ENCODE data around the gene DCTPP1. TPM values are rescaled to one million over a fixed set of nuclear protein-coding genes. Genes with fewer than 3 reads are reported as not detected.

Gene DCTPP1
- total and polyA plus RNA-seq, 9 of the 15 experiments (the other 6 are each of a cell fraction or from before 2014, with no cell fraction given) = 45.0 to 132 (median 80.6) TPM

GRCh38 chr16:30444231-30445148, 14.7 kb upstream of the DCTPP1 start (continued):
- TF ChIP-seq, protein P1, sequence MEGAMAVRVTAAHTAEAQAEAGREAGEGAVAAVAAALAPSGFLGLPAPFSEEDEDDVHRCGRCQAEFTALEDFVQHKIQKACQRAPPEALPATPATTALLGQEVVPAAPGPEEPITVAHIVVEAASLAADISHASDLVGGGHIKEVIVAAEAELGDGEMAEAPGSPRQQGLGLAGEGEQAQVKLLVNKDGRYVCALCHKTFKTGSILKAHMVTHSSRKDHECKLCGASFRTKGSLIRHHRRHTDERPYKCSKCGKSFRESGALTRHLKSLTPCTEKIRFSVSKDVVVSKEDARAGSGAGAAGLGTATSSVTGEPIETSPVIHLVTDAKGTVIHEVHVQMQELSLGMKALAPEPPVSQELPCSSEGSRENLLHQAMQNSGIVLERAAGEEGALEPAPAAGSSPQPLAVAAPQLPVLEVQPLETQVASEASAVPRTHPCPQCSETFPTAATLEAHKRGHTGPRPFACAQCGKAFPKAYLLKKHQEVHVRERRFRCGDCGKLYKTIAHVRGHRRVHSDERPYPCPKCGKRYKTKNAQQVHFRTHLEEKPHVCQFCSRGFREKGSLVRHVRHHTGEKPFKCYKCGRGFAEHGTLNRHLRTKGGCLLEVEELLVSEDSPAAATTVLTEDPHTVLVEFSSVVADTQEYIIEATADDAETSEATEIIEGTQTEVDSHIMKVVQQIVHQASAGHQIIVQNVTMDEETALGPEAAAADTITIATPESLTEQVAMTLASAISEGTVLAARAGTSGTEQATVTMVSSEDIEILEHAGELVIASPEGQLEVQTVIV (CRISPR knock-in tag; IDR thresholded peaks at IDR 0.05; ENCODE audit: borderline replicate concordance) = no peak
- TF ChIP-seq ZNF232 (CRISPR knock-in tag; IDR thresholded peaks at IDR 0.05) (no peak), ZNF695 (CRISPR knock-in tag; IDR thresholded peaks at IDR 0.05) (no peak), POLR2A (conservative IDR thresholded peaks at IDR 0.05) (no peak), FOXJ3 (CRISPR knock-in tag; IDR thresholded peaks at IDR 0.05) (no peak), ZNF174 (CRISPR knock-in tag; IDR thresholded peaks at IDR 0.05) (no peak), IRF9 (tag; IDR thresholded peaks at IDR 0.05) (no peak), MTA3 (IDR thresholded peaks at IDR 0.05; ENCODE audit: borderline replicate concordance) (peak; percentile 75), ZNF133 (CRISPR knock-in tag; IDR thresholded peaks at IDR 0.05) (no peak), ZNF668 (CRISPR knock-in tag; IDR thresholded peaks at IDR 0.05) (no peak), ZBTB8A (IDR thresholded peaks at IDR 0.05; ENCODE audit: partially characterized antibody) (no peak)
- TF ChIP-seq, protein P2, sequence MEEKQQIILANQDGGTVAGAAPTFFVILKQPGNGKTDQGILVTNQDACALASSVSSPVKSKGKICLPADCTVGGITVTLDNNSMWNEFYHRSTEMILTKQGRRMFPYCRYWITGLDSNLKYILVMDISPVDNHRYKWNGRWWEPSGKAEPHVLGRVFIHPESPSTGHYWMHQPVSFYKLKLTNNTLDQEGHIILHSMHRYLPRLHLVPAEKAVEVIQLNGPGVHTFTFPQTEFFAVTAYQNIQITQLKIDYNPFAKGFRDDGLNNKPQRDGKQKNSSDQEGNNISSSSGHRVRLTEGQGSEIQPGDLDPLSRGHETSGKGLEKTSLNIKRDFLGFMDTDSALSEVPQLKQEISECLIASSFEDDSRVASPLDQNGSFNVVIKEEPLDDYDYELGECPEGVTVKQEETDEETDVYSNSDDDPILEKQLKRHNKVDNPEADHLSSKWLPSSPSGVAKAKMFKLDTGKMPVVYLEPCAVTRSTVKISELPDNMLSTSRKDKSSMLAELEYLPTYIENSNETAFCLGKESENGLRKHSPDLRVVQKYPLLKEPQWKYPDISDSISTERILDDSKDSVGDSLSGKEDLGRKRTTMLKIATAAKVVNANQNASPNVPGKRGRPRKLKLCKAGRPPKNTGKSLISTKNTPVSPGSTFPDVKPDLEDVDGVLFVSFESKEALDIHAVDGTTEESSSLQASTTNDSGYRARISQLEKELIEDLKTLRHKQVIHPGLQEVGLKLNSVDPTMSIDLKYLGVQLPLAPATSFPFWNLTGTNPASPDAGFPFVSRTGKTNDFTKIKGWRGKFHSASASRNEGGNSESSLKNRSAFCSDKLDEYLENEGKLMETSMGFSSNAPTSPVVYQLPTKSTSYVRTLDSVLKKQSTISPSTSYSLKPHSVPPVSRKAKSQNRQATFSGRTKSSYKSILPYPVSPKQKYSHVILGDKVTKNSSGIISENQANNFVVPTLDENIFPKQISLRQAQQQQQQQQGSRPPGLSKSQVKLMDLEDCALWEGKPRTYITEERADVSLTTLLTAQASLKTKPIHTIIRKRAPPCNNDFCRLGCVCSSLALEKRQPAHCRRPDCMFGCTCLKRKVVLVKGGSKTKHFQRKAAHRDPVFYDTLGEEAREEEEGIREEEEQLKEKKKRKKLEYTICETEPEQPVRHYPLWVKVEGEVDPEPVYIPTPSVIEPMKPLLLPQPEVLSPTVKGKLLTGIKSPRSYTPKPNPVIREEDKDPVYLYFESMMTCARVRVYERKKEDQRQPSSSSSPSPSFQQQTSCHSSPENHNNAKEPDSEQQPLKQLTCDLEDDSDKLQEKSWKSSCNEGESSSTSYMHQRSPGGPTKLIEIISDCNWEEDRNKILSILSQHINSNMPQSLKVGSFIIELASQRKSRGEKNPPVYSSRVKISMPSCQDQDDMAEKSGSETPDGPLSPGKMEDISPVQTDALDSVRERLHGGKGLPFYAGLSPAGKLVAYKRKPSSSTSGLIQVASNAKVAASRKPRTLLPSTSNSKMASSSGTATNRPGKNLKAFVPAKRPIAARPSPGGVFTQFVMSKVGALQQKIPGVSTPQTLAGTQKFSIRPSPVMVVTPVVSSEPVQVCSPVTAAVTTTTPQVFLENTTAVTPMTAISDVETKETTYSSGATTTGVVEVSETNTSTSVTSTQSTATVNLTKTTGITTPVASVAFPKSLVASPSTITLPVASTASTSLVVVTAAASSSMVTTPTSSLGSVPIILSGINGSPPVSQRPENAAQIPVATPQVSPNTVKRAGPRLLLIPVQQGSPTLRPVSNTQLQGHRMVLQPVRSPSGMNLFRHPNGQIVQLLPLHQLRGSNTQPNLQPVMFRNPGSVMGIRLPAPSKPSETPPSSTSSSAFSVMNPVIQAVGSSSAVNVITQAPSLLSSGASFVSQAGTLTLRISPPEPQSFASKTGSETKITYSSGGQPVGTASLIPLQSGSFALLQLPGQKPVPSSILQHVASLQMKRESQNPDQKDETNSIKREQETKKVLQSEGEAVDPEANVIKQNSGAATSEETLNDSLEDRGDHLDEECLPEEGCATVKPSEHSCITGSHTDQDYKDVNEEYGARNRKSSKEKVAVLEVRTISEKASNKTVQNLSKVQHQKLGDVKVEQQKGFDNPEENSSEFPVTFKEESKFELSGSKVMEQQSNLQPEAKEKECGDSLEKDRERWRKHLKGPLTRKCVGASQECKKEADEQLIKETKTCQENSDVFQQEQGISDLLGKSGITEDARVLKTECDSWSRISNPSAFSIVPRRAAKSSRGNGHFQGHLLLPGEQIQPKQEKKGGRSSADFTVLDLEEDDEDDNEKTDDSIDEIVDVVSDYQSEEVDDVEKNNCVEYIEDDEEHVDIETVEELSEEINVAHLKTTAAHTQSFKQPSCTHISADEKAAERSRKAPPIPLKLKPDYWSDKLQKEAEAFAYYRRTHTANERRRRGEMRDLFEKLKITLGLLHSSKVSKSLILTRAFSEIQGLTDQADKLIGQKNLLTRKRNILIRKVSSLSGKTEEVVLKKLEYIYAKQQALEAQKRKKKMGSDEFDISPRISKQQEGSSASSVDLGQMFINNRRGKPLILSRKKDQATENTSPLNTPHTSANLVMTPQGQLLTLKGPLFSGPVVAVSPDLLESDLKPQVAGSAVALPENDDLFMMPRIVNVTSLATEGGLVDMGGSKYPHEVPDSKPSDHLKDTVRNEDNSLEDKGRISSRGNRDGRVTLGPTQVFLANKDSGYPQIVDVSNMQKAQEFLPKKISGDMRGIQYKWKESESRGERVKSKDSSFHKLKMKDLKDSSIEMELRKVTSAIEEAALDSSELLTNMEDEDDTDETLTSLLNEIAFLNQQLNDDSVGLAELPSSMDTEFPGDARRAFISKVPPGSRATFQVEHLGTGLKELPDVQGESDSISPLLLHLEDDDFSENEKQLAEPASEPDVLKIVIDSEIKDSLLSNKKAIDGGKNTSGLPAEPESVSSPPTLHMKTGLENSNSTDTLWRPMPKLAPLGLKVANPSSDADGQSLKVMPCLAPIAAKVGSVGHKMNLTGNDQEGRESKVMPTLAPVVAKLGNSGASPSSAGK (IDR thresholded peaks at IDR 0.05) = peak; percentile 88

Measured in K562 (cell line).